Endodermal cell (in vitro differentiated cells): ENCODE data around the gene EMSY. TPM values are rescaled to one million over a fixed set of nuclear protein-coding genes. Genes with fewer than 3 reads are reported as not detected.

ENCODE experiments used
- DNase-seq: peaks from one replicate; pipeline ENCODE4 v3.0.0-alpha.2; 2017
- H3K27ac ChIP-seq: 2 replicates; pipeline ENCODE4 v1.5.1; 2013; ENCODE audit warnings: mild to moderate bottlenecking, low read depth, low read length, moderate library complexity
- H3K27me3 ChIP-seq: 2 replicates; pipeline ENCODE4 v1.6.1; 2013; ENCODE audit warnings: mild to moderate bottlenecking, low read length, moderate library complexity; ENCODE audit not compliant: insufficient read depth, control insufficient read depth, poor library complexity, severe bottlenecking
- H3K36me3 ChIP-seq: 2 replicates; pipeline ENCODE4 v1.7.0; 2013; ENCODE audit warnings: mild to moderate bottlenecking, low read length, moderate library complexity; ENCODE audit not compliant: control insufficient read depth, insufficient read depth
- H3K4me1 ChIP-seq: one replicate; pipeline ENCODE4 v1.7.0; 2013; ENCODE audit warnings: low read length; ENCODE audit not compliant: control insufficient read depth, insufficient read depth
- H3K4me3 ChIP-seq: 2 replicates; pipeline ENCODE4 v1.5.1; 2013; ENCODE audit warnings: mild to moderate bottlenecking, low read length, moderate library complexity
- H3K9ac ChIP-seq: 2 replicates; pipeline ENCODE4 v1.6.1; 2013; ENCODE audit warnings: mild to moderate bottlenecking, low read length, moderate library complexity; ENCODE audit not compliant: poor library complexity, severe bottlenecking; ENCODE audit errors: extremely low read depth
- H3K9me3 ChIP-seq: 2 replicates; pipeline ENCODE4 v1.6.1; 2013; ENCODE audit warnings: mild to moderate bottlenecking, low read length, moderate library complexity; ENCODE audit not compliant: control insufficient read depth
- H3K27ac Mint-ChIP-seq: 2 replicates; pipeline ENCODE4 v1.8.0; 2020; ENCODE audit warnings: mixed read lengths
- H3K27me3 Mint-ChIP-seq: 2 replicates; pipeline ENCODE4 v1.8.0; 2021; ENCODE audit warnings: mild to moderate bottlenecking, mixed read lengths; ENCODE audit not compliant: insufficient read depth
- H3K36me3 Mint-ChIP-seq: 2 replicates; pipeline ENCODE4 v1.8.0; 2020; ENCODE audit warnings: low read depth, mixed read lengths
- H3K4me1 Mint-ChIP-seq: 2 replicates; pipeline ENCODE4 v1.8.0; 2020; ENCODE audit warnings: mixed read lengths
- H3K4me3 Mint-ChIP-seq: 2 replicates; pipeline ENCODE4 v1.8.0; 2020; ENCODE audit warnings: mild to moderate bottlenecking, moderate library complexity, mixed read lengths
- H3K9me3 Mint-ChIP-seq: 2 replicates; pipeline ENCODE4 v1.8.0; 2020; ENCODE audit warnings: mild to moderate bottlenecking, mixed read lengths
- WGBS, 2 experiments: methylation state at CpG; one replicate each; pipeline versions ENCODE4 v1.1.5 to v1.1.7; 2013; ENCODE audit warnings: missing lambda C conversion rate in 2 of 2, mixed read lengths in 1 of 2; ENCODE audit not compliant: insufficient coverage in 1 of 2, insufficient read length in 1 of 2; 5-methylcytosine and 5-hydroxymethylcytosine counted together
- total RNA-seq, 2 donors: library from RNA; stranded (reverse); fragmentation: NEBNext Ultra II Directional in 1 of 2; extraction: Animal tissue kit (Norgen Biotek cat#: 25700) in 1 of 2; gene quantifications; 2 replicates in 1 of 2; 3 replicates in 1 of 2; pipeline ENCODE4 v1.2.1, GENCODE V29; 2021
- TF ChIP-seq, protein P1 (sequence below): fragments of 200-600 bp; sonication (generic); conservative IDR thresholded peaks from 2 replicates; pipeline ENCODE4 v1.5.0; 2021; ENCODE audit warnings: antibody characterized with exemption, mild to moderate bottlenecking

EMSY gene
- total RNA-seq, 2 donors from 2014 or later: 27.4 to 35.5 TPM

DNA sequence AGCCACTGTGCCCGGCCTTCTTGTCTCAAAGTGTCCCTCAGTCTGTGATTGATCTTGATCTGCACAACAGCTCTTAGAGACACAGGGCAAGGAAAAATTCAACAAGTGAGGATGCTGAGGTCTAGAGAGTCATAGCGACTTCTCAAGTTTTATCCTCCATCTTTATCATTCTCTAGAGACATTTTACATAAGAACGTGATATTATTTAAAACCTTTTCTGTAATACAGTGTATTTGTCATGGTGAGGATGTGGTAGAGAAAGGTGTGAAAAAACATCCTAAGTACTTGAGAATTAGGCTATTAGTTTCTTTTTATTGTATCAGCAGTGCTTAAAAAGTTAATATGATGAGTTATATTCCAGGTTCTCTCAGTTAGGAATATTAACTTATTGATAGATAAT, 50.2 kb downstream of the EMSY start:
- H3K27ac ChIP-seq: no peak overlapping the region
- no peaks in the 10 kb centered on the region for H3K9me3 Mint-ChIP-seq
- WGBS, 2 experiments: 60 to 99% methylated on average over 1 to 2 of the region's 3 CpGs
- peaks cover 20% of the 10 kb centered on the region for H3K36me3 ChIP-seq
- H3K4me1 ChIP-seq: no peaks in the 10 kb centered on the region
- H3K27ac Mint-ChIP-seq: no peak overlapping the region
- H3K27me3 ChIP-seq: no peaks in the 10 kb centered on the region
- H3K4me1 Mint-ChIP-seq: no peaks in the 10 kb centered on the region
- no peaks in the 10 kb centered on the region for H3K27me3 Mint-ChIP-seq
- H3K4me3 Mint-ChIP-seq: no peak overlapping the region
- no peak for DNase-seq
- H3K36me3 Mint-ChIP-seq: peaks cover 40% of the 10 kb centered on the region
- TF ChIP-seq, protein P1, sequence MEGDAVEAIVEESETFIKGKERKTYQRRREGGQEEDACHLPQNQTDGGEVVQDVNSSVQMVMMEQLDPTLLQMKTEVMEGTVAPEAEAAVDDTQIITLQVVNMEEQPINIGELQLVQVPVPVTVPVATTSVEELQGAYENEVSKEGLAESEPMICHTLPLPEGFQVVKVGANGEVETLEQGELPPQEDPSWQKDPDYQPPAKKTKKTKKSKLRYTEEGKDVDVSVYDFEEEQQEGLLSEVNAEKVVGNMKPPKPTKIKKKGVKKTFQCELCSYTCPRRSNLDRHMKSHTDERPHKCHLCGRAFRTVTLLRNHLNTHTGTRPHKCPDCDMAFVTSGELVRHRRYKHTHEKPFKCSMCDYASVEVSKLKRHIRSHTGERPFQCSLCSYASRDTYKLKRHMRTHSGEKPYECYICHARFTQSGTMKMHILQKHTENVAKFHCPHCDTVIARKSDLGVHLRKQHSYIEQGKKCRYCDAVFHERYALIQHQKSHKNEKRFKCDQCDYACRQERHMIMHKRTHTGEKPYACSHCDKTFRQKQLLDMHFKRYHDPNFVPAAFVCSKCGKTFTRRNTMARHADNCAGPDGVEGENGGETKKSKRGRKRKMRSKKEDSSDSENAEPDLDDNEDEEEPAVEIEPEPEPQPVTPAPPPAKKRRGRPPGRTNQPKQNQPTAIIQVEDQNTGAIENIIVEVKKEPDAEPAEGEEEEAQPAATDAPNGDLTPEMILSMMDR: no peak
- H3K4me3 ChIP-seq: no peak overlapping the region
- H3K9me3 ChIP-seq: no peaks in the 10 kb centered on the region
- no peak overlapping the region for H3K9ac ChIP-seq

DNA sequence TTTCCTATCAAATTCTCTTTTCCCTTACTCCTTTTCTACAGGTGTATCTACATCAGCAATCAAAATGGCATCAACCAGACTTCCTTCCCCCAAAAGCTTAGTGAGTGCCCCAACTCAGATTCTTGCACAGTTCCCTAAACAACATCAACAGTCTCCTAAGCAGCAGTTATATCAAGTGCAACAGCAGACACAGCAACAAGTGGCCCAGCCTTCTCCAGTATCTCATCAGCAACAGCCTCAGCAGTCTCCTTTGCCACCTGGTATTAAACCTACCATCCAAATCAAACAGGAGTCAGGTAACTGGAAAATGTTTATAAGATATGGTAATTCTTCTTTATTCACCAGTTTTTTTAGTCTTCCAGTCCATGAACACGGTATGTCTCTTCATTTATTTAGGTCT, 51.4 kb downstream of the EMSY start:
- Mint-ChIP-seq H3K4me3 (no peak overlapping the region), H3K27me3 (no peaks in the 10 kb centered on the region), H3K36me3 (peaks cover 51% of the 10 kb centered on the region), H3K27ac (no peak overlapping the region), H3K9me3 (peaks cover 5% of the 10 kb centered on the region), H3K4me1 (no peaks in the 10 kb centered on the region)
- H3K27me3 ChIP-seq: no peaks in the 10 kb centered on the region
- H3K4me1 ChIP-seq: no peaks in the 10 kb centered on the region
- H3K27ac ChIP-seq: no peak overlapping the region
- 100% methylated on average over 1 of the region's 1 CpG; no CpG with 5 or more reads in 1 of the 2 experiments for WGBS, 2 experiments
- no peak overlapping the region for H3K4me3 ChIP-seq
- peaks cover 11% of the 10 kb centered on the region for H3K9me3 ChIP-seq
- no peak overlapping the region for H3K9ac ChIP-seq
- no peak for DNase-seq
- TF ChIP-seq, protein P1: no peak
- H3K36me3 ChIP-seq: peaks cover 32% of the 10 kb centered on the region

DNA sequence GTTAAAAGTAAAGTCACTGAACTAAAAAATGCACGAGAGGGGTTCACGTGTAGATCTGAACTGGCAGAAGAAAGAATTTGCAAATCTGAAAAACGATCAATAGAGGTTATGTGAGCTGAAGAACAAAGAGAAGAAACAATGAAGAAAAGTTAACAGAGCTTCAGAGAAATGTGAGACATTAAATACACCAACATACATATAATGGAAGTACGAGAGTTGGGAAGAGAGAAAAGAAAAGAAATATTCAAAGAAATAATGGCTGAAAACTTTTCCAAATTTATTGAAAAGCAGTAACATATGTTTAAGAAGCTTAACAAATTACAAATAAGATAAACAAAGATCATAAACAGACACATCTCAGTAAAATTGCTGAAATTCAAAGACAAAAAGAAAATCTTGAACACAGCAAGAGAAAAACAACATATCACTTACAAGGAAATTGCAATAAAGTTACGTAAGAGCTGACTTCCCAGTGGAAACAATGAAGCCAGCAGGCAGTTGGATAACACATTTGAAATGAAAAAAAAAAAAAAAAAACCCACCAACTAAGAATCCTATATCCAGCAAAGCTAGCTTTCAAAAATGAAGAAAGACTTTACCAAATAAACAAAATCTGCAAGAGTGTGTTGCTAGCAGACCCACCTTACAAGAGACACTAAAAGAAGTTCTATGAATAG, 56.8 kb downstream of the EMSY start:
- TF ChIP-seq, protein P1: no peak
- Mint-ChIP-seq H3K36me3 (peaks cover 54% of the 10 kb centered on the region), H3K4me3 (no peak overlapping the region), H3K4me1 (no peaks in the 10 kb centered on the region), H3K27ac (no peak overlapping the region), H3K27me3 (no peaks in the 10 kb centered on the region), H3K9me3 (peaks cover 17% of the 10 kb centered on the region)
- 92 to 100% methylated on average over 3 to 4 of the region's 5 CpGs for WGBS, 2 experiments
- H3K9ac ChIP-seq: no peak overlapping the region
- peaks cover 25% of the 10 kb centered on the region for H3K9me3 ChIP-seq
- no peaks in the 10 kb centered on the region for H3K4me1 ChIP-seq
- H3K27ac ChIP-seq: no peak overlapping the region
- H3K4me3 ChIP-seq: no peak overlapping the region
- DNase-seq: no peak
- no peaks in the 10 kb centered on the region for H3K27me3 ChIP-seq
- peaks cover 40% of the 10 kb centered on the region for H3K36me3 ChIP-seq
